Vagina (tissue), 2 donors: ENCODE data around the gene SEC24A.
"Not testable (repeated sequence)": the region's sequence is repeated elsewhere in the genome, so short reads cannot be mapped to it uniquely, and the experiment has no call there.

Source experiments
- CTCF ChIP-seq, 3 experiments: fragments of 450-650 bp in 2 of 3; fragments of 200-600 bp in 1 of 3; sonication (generic) in 1 of 3; IDR thresholded peaks; one replicate each; pipeline ENCODE4 v1.5.1; 2017 to 2019; ENCODE audit warnings: antibody characterized with exemption in 3 of 3, mild to moderate bottlenecking in 2 of 3, moderate library complexity in 2 of 3
- POLR2A ChIP-seq, 2 donors: fragments of 450-650 bp; IDR thresholded peaks; one replicate each; pipeline ENCODE4 v1.6.1; 2017; ENCODE audit warnings: antibody characterized with exemption in 2 of 2, mild to moderate bottlenecking in 2 of 2, moderate library complexity in 2 of 2

DNA sequence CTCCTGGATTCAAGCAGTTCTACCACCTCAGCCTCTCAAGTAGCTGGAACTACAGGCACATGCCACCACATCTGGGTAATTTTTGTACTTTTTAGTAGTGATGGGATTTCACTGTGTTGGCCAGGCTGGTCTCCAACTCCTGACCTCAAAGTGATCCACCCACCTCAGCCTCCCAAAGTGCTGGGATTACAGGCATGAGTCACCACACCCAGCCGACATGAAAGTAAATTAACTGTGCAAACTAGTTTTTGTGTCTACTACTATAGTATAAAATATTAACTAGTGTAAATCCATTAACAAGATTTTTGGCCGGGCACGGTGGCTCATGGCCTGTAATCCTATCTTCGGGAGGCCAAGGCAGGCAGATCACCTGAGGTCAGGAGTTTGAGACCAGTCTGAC is 25.0 kb downstream of the SEC24A start:
- not testable (repeated sequence) for TF ChIP-seq CTCF, POLR2A (IDR thresholded peaks at IDR 0.05)
